A549 (cell line): ENCODE measurements around the gene EIF6. TPM values are rescaled to one million over a fixed set of nuclear protein-coding genes. Genes with fewer than 3 reads are reported as not detected.

ENCODE experiments used
- ATAC-seq, 2 experiments: fragments of 200-7000 bp in 1 of 2; fragments of >200 bp in 1 of 2; cut with Nextera tagmentation in 1 of 2; cut with Tn5 transposase in 1 of 2; 3 replicates each; pipeline versions ENCODE4 v1.8.0 to v1.9.1; 2018 to 2020; ENCODE audit warnings: mild to moderate bottlenecking in 1 of 2, moderate library complexity in 1 of 2
- CTCF ChIA-PET: fragments of 300-600 bp; sonication (Branson Sonifier 250); formaldehyde crosslinking; extraction: SDS; loops from one replicate; lab custom pipeline; 2021; ENCODE audit warnings: antibody characterized with exemption, inconsistent platforms; lab: Yijun Ruan, JAX
- POLR2A ChIA-PET: fragments of 350-600 bp; formaldehyde crosslinking; extraction: SDS; loops from one replicate; lab custom pipeline; 2021; ENCODE audit warnings: antibody characterized with exemption, inconsistent platforms; lab: Yijun Ruan, JAX
- DNase-seq, 2 experiments: peaks; one replicate each; pipeline versions ENCODE4 v3.0.0 to v3.0.0-alpha.2; 2011 to 2016; ENCODE audit warnings: low read depth in 1 of 2, low spot score in 1 of 2
- FAIRE-seq: peaks from 2 replicates; lab custom pipeline; 2011; peaks lifted over from hg19 to GRCh38; lab: Jason Lieb, UNC
- H3K27ac ChIP-seq, 2 experiments: fragments of >200 bp; sonication (Bioruptor Twin); formaldehyde crosslinking; 3 replicates each; pipeline ENCODE4 v1.5.1; 2016 to 2017
- H3K4me1 ChIP-seq: fragments of >200 bp; sonication (Bioruptor Twin); formaldehyde crosslinking; 3 replicates; pipeline ENCODE4 v1.6.1; 2016
- H3K4me2 ChIP-seq: fragments of >200 bp; sonication (Bioruptor Twin); formaldehyde crosslinking; 3 replicates; pipeline ENCODE4 v1.6.1; 2016
- H3K4me3 ChIP-seq: fragments of >200 bp; sonication (Bioruptor Twin); formaldehyde crosslinking; 3 replicates; pipeline ENCODE4 v1.5.1; 2016
- H3K9me3 ChIP-seq: fragments of >200 bp; sonication (Bioruptor Twin); formaldehyde crosslinking; 3 replicates; pipeline ENCODE4 v1.6.1; 2016
- ATOH8 ChIP-seq: fragments of 250-450 bp; sonication (Bioruptor Pico); IDR thresholded peaks from 2 replicates; pipeline ENCODE4 v1.5.0; 2020; ENCODE audit warnings: low read depth, mild to moderate bottlenecking, moderate library complexity
- BHLHE40 ChIP-seq: IDR thresholded peaks from 2 replicates; pipeline ENCODE4 v1.6.1; 2012; ENCODE audit warnings: low read depth, low read length, inconsistent platforms
- CBX2 ChIP-seq: fragments of 200-600 bp; sonication (generic); IDR thresholded peaks from 2 replicates; pipeline ENCODE4 v1.6.1; 2016; ENCODE audit warnings: low read depth, mild to moderate bottlenecking, borderline replicate concordance
- CBX8 ChIP-seq: fragments of 200-600 bp; sonication (generic); IDR thresholded peaks from 2 replicates; pipeline ENCODE4 v1.6.1; 2016
- CEBPB ChIP-seq, 2 experiments: fragments of >200 bp in 1 of 2; sonication (Bioruptor Twin) in 1 of 2; formaldehyde crosslinking in 1 of 2; IDR thresholded peaks; 2 replicates each; pipeline ENCODE4 v1.6.1; 2012 to 2016
- CHD4 ChIP-seq: fragments of 200-600 bp; sonication (generic); IDR thresholded peaks from 2 replicates; pipeline ENCODE4 v1.6.1; 2016; ENCODE audit warnings: antibody characterized with exemption, mild to moderate bottlenecking, borderline replicate concordance
- CTCF ChIP-seq: fragments of >200 bp; sonication (Bioruptor Twin); formaldehyde crosslinking; IDR thresholded peaks from 3 replicates; pipeline ENCODE4 v1.5.1; 2016
- E2F6 ChIP-seq: IDR thresholded peaks from 2 replicates; pipeline ENCODE4 v1.6.1; 2012; ENCODE audit warnings: low read depth, borderline replicate concordance
- EHF ChIP-seq: fragments of 250-450 bp; sonication (Bioruptor Pico); IDR thresholded peaks from 2 replicates; pipeline ENCODE4 v1.5.0; 2020; ENCODE audit warnings: mild to moderate bottlenecking
- ELK1 ChIP-seq: fragments of 150-350 bp; IDR thresholded peaks from 2 replicates; pipeline ENCODE4 v1.6.1; 2014; ENCODE audit warnings: low read depth, mild to moderate bottlenecking, low read length
- ESRRA ChIP-seq: fragments of 150-350 bp; IDR thresholded peaks from 2 replicates; pipeline ENCODE4 v1.6.1; 2014; ENCODE audit warnings: mild to moderate bottlenecking, low read length, borderline replicate concordance
- GATA3 ChIP-seq: IDR thresholded peaks from 2 replicates; pipeline ENCODE4 v1.6.1; 2012; ENCODE audit warnings: borderline replicate concordance
- HEYL ChIP-seq: fragments of 250-450 bp; sonication (Bioruptor Pico); IDR thresholded peaks from 2 replicates; pipeline ENCODE4 v1.8.0; 2021; ENCODE audit warnings: mild to moderate bottlenecking, moderate library complexity
- HOXB5 ChIP-seq: fragments of 250-450 bp; sonication (Bioruptor Pico); IDR thresholded peaks from 2 replicates; pipeline ENCODE4 v1.5.0; 2020; ENCODE audit warnings: mild to moderate bottlenecking, moderate library complexity
- JUNB ChIP-seq: fragments of >200 bp; sonication (Bioruptor Twin); formaldehyde crosslinking; IDR thresholded peaks from 2 replicates; pipeline ENCODE4 v1.6.1; 2016
- KDM1A ChIP-seq: fragments of 200-600 bp; sonication (generic); IDR thresholded peaks from 2 replicates; pipeline ENCODE4 v1.6.1; 2016; ENCODE audit warnings: low read depth, mild to moderate bottlenecking
- KDM5A ChIP-seq: fragments of 200-600 bp; sonication (generic); IDR thresholded peaks from 2 replicates; pipeline ENCODE4 v1.6.1; 2016; ENCODE audit warnings: antibody characterized with exemption, mild to moderate bottlenecking
- NPAS2 ChIP-seq: fragments of 250-450 bp; sonication (Bioruptor Pico); IDR thresholded peaks from 2 replicates; pipeline ENCODE4 v1.8.0; 2022; ENCODE audit warnings: mild to moderate bottlenecking, moderate library complexity, borderline replicate concordance
- PHF8 ChIP-seq: fragments of 200-600 bp; sonication (generic); IDR thresholded peaks from 2 replicates; pipeline ENCODE4 v1.6.1; 2016; ENCODE audit warnings: low read depth, mild to moderate bottlenecking, antibody characterized with exemption, moderate library complexity, borderline replicate concordance
- POLR2AphosphoS2 ChIP-seq: conservative IDR thresholded peaks from 2 replicates; pipeline ENCODE4 v1.6.1; 2012; ENCODE audit warnings: low read length, improper control_type of control experiment, inconsistent platforms
- RAD21 ChIP-seq, 2 experiments: fragments of >200 bp in 1 of 2; sonication (Bioruptor Twin) in 1 of 2; formaldehyde crosslinking in 1 of 2; IDR thresholded peaks in 1 of 2; conservative IDR thresholded peaks in 1 of 2; 2 replicates in 1 of 2; 3 replicates in 1 of 2; pipeline ENCODE4 v1.6.1; 2012 to 2018; ENCODE audit warnings: inconsistent platforms in 1 of 2
- RFX5 ChIP-seq: fragments of 450-650 bp; IDR thresholded peaks from 2 replicates; pipeline ENCODE4 v1.7.1; 2014; ENCODE audit warnings: antibody characterized with exemption, mild to moderate bottlenecking, moderate library complexity
- SMC3 ChIP-seq: fragments of >200 bp; sonication (Bioruptor Twin); formaldehyde crosslinking; IDR thresholded peaks from 3 replicates; pipeline ENCODE4 v1.6.1; 2018; ENCODE audit warnings: inconsistent platforms
- TFCP2L1 ChIP-seq: fragments of 250-450 bp; sonication (Bioruptor Pico); IDR thresholded peaks from 2 replicates; pipeline ENCODE4 v1.5.0; 2021; ENCODE audit warnings: mild to moderate bottlenecking
- ZNF302 ChIP-seq: fragments of 250-450 bp; sonication (Bioruptor Pico); IDR thresholded peaks from 2 replicates; pipeline ENCODE4 v1.9.0; 2021; ENCODE audit warnings: inconsistent platforms, mild to moderate bottlenecking, moderate library complexity
- WGBS: methylation state at CpG from one replicate; pipeline ENCODE4 v1.1.6; 2017; ENCODE audit errors: missing lambda C conversion rate; 5-methylcytosine and 5-hydroxymethylcytosine counted together
- polyA plus RNA-seq, 4 experiments: library from polyadenylated mRNA; depleted of rRNA in 3 of 4; stranded (reverse); fragments of >200 nt; fragmentation: RNase III in 1 of 4; extraction: RNeasy Plus Mini Kit Qiagen cat#74134 plus additional on column Dnase treatment in 1 of 4; gene quantifications; 2 replicates in 3 of 4; 3 replicates in 1 of 4; pipeline ENCODE4 v1.2.3, GENCODE V29; 2011 to 2017
- TF ChIP-seq, protein P1 (sequence below): IDR thresholded peaks from 2 replicates; pipeline ENCODE4 v1.6.1; 2012
- TF ChIP-seq, protein P2 (sequence below): fragments of >200 bp; sonication (Bioruptor Twin); formaldehyde crosslinking; IDR thresholded peaks from 3 replicates; pipeline ENCODE4 v1.6.1; 2016

EIF6 gene
- polyA plus RNA-seq, 2 of the 4 experiments (the other 2 are of a cell fraction): 184 to 294 TPM

GRCh38 chr20:35264755-35265154, 19.8 kb downstream of the EIF6 start:
- CTCF ChIA-PET: interaction anchor here (0.6 to 15.8 kb wide), 38 partner anchors 11 to 434 kb away, joined by 3 to 333 read pairs (median 5); partner anchors contain the start of genes EDEM2, MMP24, MMP24OS and TRPC4AP
- POLR2A ChIA-PET: interaction anchor here (0.5 to 2.9 kb wide), 3 partner anchors 13 to 120 kb away, joined by 3 to 17 read pairs (median 3); partner anchors contain the start of gene MMP24OS
- Histone ChIP-seq H3K9me3 (no peaks in the 10 kb centered on the region), H3K27ac (peak overlapping the region; percentile 97 to 100), H3K4me1 (peaks cover 86% of the 10 kb centered on the region), H3K4me3 (peak overlapping the region; percentile 55), H3K4me2 (peak overlapping the region; percentile 98)
- 0% methylated on average over 1 of the region's 1 CpG for WGBS
- DNase-seq: peak; percentile 61 to 88
- TF ChIP-seq ZNF302 (CRISPR knock-in tag): no peak
- TF ChIP-seq CBX2: no peak
- peak; percentile 83 for TF ChIP-seq SMC3
- TF ChIP-seq CTCF: peak; percentile 59
- peak; percentile 82 to 91 for TF ChIP-seq RAD21 (conservative IDR thresholded peaks at IDR 0.05 in 1 of 2, IDR thresholded peaks at IDR 0.05 in 1 of 2)
- TF ChIP-seq JUNB: no peak
- TF ChIP-seq ATOH8: no peak
- TF ChIP-seq, protein P1, sequence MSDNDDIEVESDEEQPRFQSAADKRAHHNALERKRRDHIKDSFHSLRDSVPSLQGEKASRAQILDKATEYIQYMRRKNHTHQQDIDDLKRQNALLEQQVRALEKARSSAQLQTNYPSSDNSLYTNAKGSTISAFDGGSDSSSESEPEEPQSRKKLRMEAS: peak; percentile 24; the same call in 1 of the 2 replicates
- peak; percentile 47 to 58 for ATAC-seq
- FAIRE-seq: no peak

- DNase-seq (peak; percentile 60 to 89), ATAC-seq (peak; percentile 66 to 82), FAIRE-seq (no peak)
- Histone ChIP-seq H3K4me1 (peaks cover 86% of the 10 kb centered on the region), H3K4me3 (peak overlapping the region; percentile 55), H3K9me3 (no peaks in the 10 kb centered on the region), H3K27ac (peak overlapping the region; percentile 97 to 100), H3K4me2 (peak overlapping the region; percentile 98)
- ChIA-PET CTCF (interaction anchor here (0.6 to 15.8 kb wide), 34 partner anchors 9 to 431 kb away, joined by 3 to 333 read pairs (median 4); partner anchors contain the start of genes EDEM2, MMP24, MMP24OS and TRPC4AP), POLR2A (interaction anchor here (0.6 to 2.9 kb wide), 17 partner anchors 10 to 405 kb away, joined by 3 to 17 read pairs (median 5); partner anchors contain the start of genes EDEM2, EIF6 and MMP24OS)
- WGBS: 0% methylated on average over 15 of the region's 17 CpGs
- no peak for TF ChIP-seq GATA3
- TF ChIP-seq, protein P2, sequence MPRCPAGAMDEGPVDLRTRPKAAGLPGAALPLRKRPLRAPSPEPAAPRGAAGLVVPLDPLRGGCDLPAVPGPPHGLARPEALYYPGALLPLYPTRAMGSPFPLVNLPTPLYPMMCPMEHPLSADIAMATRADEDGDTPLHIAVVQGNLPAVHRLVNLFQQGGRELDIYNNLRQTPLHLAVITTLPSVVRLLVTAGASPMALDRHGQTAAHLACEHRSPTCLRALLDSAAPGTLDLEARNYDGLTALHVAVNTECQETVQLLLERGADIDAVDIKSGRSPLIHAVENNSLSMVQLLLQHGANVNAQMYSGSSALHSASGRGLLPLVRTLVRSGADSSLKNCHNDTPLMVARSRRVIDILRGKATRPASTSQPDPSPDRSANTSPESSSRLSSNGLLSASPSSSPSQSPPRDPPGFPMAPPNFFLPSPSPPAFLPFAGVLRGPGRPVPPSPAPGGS: 0 out of 3 replicates have a peak, but pooled peaks have one; percentile 11
- no peak for TF ChIP-seq ATOH8
- TF ChIP-seq CBX8: no peak
- TF ChIP-seq E2F6: peak; percentile 37; the same call in 1 of the 2 replicates
- TF ChIP-seq BHLHE40: no peak
- TF ChIP-seq CEBPB (IDR thresholded peaks at IDR 0.05): no peak
- no peak for TF ChIP-seq KDM5A
- TF ChIP-seq RFX5: no peak
- TF ChIP-seq EHF (CRISPR knock-in tag): no peak
- no peak for TF ChIP-seq PHF8
- no peak for TF ChIP-seq ESRRA
- TF ChIP-seq SMC3: no peak
- no peak for TF ChIP-seq KDM1A
- no peak for TF ChIP-seq ELK1
- no peak for TF ChIP-seq JUNB
- no peak for TF ChIP-seq CHD4
- peak; percentile 24; the same call in 1 of the 2 replicates for TF ChIP-seq NPAS2 (CRISPR knock-in tag)
- TF ChIP-seq RAD21 (conservative IDR thresholded peaks at IDR 0.05 in 1 of 2, IDR thresholded peaks at IDR 0.05 in 1 of 2): no peak; a peak in 1 of 5 replicates
- no peak for TF ChIP-seq TFCP2L1 (CRISPR knock-in tag)
- no peak for TF ChIP-seq HEYL (CRISPR knock-in tag)
- TF ChIP-seq POLR2AphosphoS2: no peak
- TF ChIP-seq HOXB5 (CRISPR knock-in tag): no peak
Observed at GRCh38 chr20:35263532-35264341, 20.8 kb downstream of the EIF6 start.
